GM10248 (cell line): ENCODE results near the gene PHLDA1.
"Not testable (repeated sequence)": the region's sequence is repeated elsewhere in the genome, so short reads cannot be mapped to it uniquely, and the experiment has no call there.

Source experiments
- CTCF ChIA-PET: fragments of 300-600 bp; sonication (Branson Sonifier 250); formaldehyde crosslinking; extraction: SDS; loops from one replicate; lab custom pipeline; 2021; ENCODE audit warnings: antibody characterized with exemption; lab: Yijun Ruan, JAX
- POLR2A ChIA-PET: fragments of 350-650 bp; sonication (Branson Sonifier 250); formaldehyde crosslinking; extraction: SDS; loops from one replicate; lab custom pipeline; 2020; ENCODE audit warnings: antibody characterized with exemption; lab: Yijun Ruan, JAX
- DNase-seq: peaks from one replicate; pipeline ENCODE4 v3.0.0; 2012; ENCODE audit errors: extremely low spot score
- TF ChIP-seq, protein P1 (sequence below): IDR thresholded peaks from 2 replicates; pipeline ENCODE4 v1.5.1; 2012; ENCODE audit warnings: mild to moderate bottlenecking, low read depth; ENCODE audit errors: extremely low read depth, missing control alignments, control extremely low read depth

Gene PHLDA1

DNA sequence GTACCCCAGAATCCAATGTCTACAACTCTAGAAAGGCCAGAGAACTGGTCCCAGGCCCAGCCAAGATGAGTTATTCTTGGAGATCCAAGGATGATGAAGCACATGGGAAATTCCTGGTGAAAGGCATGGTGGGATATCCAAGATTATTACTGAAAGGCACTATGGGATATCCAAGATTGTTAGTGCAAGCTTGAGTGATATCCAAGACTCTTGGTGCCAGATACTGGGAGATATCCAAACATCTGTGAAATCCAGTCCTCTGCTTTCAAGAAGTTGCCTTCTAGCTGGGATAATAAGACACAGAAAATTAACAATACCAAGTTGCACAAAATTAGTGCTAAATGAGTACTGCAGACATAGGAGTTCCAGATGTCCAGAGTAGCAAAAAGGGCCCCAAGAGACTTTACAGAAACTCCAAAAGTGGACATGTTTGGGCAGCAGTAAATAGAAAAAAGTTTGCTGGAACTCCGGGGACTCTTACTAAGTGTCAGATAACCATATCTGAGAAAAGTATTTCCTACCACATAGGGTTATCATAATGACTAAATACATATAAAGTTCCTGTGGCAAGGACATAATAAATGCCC is 34.6 kb downstream of the PHLDA1 start:
- CTCF ChIA-PET = interaction anchor here (1.8 kb wide), 1 partner anchor 469 kb away, joined by 5 read pairs; no protein-coding TSS in a partner anchor
- POLR2A ChIA-PET = no interaction called here
- TF ChIP-seq, protein P1, sequence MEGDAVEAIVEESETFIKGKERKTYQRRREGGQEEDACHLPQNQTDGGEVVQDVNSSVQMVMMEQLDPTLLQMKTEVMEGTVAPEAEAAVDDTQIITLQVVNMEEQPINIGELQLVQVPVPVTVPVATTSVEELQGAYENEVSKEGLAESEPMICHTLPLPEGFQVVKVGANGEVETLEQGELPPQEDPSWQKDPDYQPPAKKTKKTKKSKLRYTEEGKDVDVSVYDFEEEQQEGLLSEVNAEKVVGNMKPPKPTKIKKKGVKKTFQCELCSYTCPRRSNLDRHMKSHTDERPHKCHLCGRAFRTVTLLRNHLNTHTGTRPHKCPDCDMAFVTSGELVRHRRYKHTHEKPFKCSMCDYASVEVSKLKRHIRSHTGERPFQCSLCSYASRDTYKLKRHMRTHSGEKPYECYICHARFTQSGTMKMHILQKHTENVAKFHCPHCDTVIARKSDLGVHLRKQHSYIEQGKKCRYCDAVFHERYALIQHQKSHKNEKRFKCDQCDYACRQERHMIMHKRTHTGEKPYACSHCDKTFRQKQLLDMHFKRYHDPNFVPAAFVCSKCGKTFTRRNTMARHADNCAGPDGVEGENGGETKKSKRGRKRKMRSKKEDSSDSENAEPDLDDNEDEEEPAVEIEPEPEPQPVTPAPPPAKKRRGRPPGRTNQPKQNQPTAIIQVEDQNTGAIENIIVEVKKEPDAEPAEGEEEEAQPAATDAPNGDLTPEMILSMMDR = no peak
- DNase-seq = no peak

DNA sequence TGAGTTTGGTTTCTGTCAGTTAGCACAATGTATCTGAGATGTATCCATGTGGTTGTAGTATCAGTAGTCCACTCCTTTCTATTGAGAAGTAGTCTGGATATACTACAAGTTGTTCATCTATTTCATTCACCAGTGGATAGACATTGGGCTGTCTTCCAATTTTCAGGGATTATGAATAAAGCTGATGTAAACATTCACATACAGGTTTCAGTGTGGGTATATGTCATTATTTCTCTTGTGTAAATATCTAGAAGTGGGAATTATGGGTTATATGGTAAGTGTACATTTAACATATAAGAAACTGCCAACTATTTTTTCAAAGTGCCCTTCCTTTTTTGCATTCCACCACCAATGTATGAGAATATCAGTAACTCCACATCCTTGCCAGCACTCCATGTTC is 35.9 kb downstream of the PHLDA1 start:
- ChIA-PET POLR2A (no interaction called here), CTCF (interaction anchor here (1.0 to 1.8 kb wide), 2 partner anchors 60 to 468 kb away, joined by 3 to 5 read pairs; no protein-coding TSS in a partner anchor)
- DNase-seq = no peak
- TF ChIP-seq, protein P1 = no peak

DNA sequence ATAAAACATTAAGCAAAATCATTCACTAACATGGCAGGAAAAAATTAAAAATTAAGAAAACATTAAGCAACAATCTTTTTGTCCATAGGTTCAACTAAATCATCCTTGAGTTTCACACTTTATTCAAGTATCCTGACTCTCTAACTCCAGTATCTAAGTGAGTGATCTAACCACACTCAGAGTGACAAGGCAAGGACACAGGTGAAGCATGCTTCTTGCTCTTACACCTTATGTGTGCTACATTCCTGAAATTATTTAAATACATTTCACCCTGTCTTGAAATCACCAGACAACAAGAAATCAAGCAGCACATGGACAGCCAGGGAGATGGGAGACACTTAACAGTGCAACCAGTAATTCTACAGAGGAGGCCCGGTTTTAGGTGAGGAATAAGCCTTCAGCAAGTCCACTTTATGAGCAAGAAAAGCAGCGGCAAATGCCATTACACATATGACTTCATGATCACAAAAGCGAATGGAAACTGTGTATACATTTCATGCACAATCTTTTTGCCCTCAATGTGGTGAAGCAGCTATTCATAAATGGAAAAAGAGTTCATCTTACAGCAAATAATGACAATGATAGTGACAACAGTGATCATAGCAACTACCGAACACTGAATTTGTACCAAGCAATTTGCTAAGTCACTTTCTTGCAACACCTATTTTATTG is 37.4 kb downstream of the PHLDA1 start:
- ChIA-PET CTCF (interaction anchor here (1.0 kb wide), 1 partner anchor 53 kb away, joined by 4 read pairs; no protein-coding TSS in a partner anchor), POLR2A (no interaction called here)
- TF ChIP-seq, protein P1 = no peak
- DNase-seq = no peak

DNA sequence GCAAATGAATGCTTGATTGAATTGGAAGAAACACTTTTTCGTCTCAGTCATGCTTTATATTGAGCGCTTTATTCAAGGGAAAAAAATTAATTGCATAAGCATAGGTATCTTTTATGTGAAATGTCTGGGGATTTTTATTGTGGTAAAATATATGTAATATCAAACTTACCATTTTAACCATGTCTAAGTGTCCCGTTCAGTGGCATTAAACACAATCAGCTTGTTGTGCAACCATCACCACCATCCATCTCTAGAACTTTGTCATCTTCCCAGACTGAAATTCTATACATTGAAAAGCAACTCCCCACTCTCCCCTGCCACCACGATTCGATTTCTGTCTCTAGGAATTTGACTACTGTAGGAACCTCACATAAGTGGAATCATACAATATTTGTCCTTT is 39.8 kb downstream of the PHLDA1 start:
- ChIA-PET CTCF (interaction anchor here (1.3 to 2.3 kb wide), 2 partner anchors 10 to 41 kb away, joined by 3 to 7 read pairs; partner anchors contain the start of gene PHLDA1), POLR2A (no interaction called here)
- DNase-seq = no peak
- TF ChIP-seq, protein P1 = no peak

DNA sequence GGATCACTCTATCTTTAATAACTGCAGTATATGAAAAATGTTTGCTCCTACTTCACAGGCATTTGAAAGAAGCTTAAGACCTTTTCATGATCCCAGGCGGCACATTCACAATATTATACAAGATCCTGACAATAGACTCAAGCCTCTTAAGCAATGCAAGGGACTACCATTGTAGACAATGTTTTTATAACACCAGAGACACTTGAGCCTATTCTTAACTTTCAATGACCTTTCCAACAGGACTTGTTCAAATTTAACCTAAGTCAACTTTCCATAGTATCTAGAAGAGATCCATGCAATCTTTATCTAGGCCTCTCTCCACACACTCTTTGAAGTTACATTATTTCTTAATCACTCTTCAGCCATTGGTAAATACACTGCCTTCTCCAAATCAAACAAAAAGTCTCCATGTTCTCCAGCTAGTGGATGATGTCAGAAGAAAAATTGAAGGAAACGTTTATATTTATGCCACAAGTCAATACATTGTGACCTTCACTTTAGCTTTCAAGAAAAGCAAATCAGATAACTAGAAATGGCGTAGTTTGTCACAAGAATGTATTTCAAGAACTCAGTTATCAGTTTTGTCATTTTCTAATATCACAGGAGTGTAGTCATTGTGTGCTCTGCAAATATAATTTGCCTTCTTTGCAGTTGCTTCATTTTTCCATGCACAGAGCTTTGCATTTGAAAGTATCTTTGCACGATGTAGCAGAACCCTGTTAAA is 41.2 kb downstream of the PHLDA1 start:
- TF ChIP-seq, protein P1 = no peak
- ChIA-PET CTCF (interaction anchor here (1.0 to 2.1 kb wide), 4 partner anchors 9 to 41 kb away, joined by 3 to 5 read pairs (median 4); partner anchors contain the start of gene PHLDA1), POLR2A (no interaction called here)
- no peak for DNase-seq

DNA sequence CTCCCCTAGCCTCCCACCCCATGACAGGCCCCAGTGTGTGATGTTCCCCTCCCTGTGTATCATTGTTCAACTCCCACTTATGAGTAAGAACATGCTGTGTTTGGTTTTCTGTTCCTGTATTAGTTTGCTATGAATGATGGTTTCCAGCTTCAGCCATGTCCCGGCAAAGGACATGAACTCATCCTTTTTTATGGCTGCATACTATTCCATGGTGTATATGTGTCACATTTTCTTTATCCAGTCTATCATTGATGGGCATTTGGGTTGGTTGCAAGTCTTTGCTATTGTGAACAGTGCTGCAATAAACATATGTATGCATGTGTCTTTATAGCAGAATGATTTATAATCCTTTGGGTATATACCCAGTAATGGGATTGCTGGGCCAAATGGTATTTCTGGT is 43.9 kb downstream of the PHLDA1 start:
- POLR2A ChIA-PET, DNase-seq: not testable (repeated sequence)
- CTCF ChIA-PET = interaction anchor here (1.7 kb wide), 1 partner anchor 61 kb away, joined by 3 read pairs; no protein-coding TSS in a partner anchor
